ENCODE results near the gene ROR2. TPM values are rescaled to one million over a fixed set of nuclear protein-coding genes. Genes with fewer than 3 reads are reported as not detected.

Gene ROR2
- total RNA-seq, 8 experiments from 2014 or later, result 0.32 to 26.3 (median 7.4) TPM

DNA sequence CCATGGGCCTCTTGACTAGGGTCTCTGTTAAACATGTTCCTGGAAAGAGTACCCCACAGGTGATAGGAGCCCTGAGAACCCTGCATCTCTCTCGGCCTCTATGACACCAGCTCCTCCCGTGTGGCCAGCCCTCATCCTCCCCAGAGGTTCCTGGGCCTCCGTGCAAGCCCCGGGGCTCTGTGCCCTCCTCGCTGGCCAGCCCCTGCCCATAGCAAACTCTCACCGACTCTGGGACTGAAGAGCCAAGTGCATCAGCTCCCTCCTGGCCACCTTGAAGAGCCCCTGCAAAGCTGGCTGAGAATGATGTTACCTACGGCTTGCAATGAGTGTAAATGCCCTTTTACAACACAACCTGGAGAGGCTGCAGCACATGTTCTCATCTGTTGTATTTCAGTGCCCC lies 224.4 kb downstream of the ROR2 start:
- no peak for ATAC-seq (replicated peaks in 6 of 8)
- Histone ChIP-seq H3K27ac (no peak overlapping the region), H3K4me3 (no peak overlapping the region), H3K4me1 (replicated peaks in 1 of 2) (no peaks in the 10 kb centered on the region)
- WGBS, 10 experiments, result 86 to 100% (median 93%) methylated on average over 1 to 6 of the region's 7 CpGs; no CpG with 5 or more reads in 5 of the 10 experiments
- in situ Hi-C loops (cut with MboI; ENCODE audit: low pct_unique_long_range_greater_than_20kb in 2 of 9, low sequenced_read_pairs in 9 of 9, unreplicated experiment in 9 of 9), result loop anchor here in 2 of 9 experiments (25.0 kb wide), 3 partner anchors 112 to 813 kb away; partner anchors contain the start of gene ROR2 (in 1 of the 2)

- WGBS, 10 experiments, result 67 to 100% (median 89%) methylated on average over 1 to 16 of the region's 43 CpGs; no CpG with 5 or more reads in 2 of the 10 experiments
- no peak for ATAC-seq (replicated peaks in 6 of 8)
- Histone ChIP-seq H3K27ac (no peak overlapping the region), H3K4me3 (no peak overlapping the region), H3K4me1 (replicated peaks in 1 of 2) (no peaks in the 10 kb centered on the region)
- in situ Hi-C loops (cut with MboI; ENCODE audit: low pct_unique_long_range_greater_than_20kb in 2 of 9, low sequenced_read_pairs in 9 of 9, unreplicated experiment in 9 of 9), result loop anchor here in 3 of 9 experiments (25.0 kb wide), 3 partner anchors 112 to 813 kb away; partner anchors contain the start of gene ROR2 (in 1 of the 3)
Observed at GRCh38 chr9:91724609-91725505, 225.2 kb downstream of the ROR2 start.

DNA sequence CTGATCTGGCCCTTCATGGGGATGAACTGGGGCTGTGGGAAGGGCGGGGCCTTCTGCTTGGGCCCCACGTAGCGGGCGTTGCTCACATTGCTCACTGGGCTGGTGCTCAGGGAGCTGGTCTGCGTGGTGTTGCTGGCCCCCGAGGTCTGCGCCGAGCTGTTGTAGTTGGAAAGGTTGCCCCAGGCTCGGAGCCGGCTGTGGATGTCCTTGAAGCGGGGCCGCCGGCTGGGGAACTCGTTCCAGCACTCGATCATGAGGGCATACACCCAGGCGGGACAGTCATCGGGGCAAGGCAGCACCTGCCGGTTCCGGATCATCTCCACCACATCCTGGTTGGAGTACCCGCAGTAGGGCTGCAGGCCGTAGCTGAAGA lies 226.0 kb downstream of the ROR2 start:
- Histone ChIP-seq H3K27ac (no peak overlapping the region), H3K4me1 (replicated peaks in 1 of 2) (no peaks in the 10 kb centered on the region), H3K4me3 (no peak overlapping the region)
- 87 to 100% (median 87%) methylated on average over 1 to 10 of the region's 21 CpGs; no CpG with 5 or more reads in 7 of the 10 experiments for WGBS, 10 experiments
- ATAC-seq (replicated peaks in 6 of 8), result no peak
- in situ Hi-C loops (cut with MboI; ENCODE audit: low pct_unique_long_range_greater_than_20kb in 2 of 9, low sequenced_read_pairs in 9 of 9, unreplicated experiment in 9 of 9), result loop anchor here in 1 of 9 experiments (25.0 kb wide), 1 partner anchor 812 kb away; no protein-coding TSS in a partner anchor

DNA sequence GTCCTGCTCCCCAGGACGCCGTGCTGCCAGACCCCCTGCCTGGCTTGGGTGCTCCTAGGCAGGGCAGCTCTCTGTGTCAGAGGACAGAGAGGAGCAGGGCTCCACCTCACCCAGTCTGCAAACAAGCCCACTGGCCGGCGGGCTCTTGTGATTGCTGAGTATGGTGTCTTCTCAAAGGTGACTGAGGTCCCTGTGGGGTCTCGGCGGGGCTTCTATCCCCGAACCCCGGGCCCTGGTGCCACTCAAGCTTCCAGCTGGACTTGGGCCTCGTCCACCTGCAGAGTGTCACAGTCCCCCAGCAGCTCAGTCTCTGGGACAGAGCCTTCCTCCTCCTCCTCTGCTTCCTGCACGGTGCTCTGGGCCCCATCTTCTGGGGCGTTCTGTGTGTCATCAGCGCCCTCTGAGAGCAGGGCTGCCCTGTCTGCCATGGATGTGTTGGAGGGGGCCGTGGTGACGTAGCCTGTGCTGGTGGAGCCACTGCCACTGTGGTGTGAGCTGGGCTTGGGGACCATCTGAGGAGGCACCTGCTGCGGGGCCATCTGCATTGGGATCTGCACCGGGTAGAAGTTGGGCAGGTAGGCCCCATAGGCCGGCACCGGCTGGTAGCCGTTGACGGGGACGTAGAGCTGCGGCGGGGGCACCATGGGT lies 226.5 kb downstream of the ROR2 start:
- in situ Hi-C loops (cut with MboI; ENCODE audit: low pct_unique_long_range_greater_than_20kb in 2 of 9, low sequenced_read_pairs in 9 of 9, unreplicated experiment in 9 of 9), result loop anchor here in 1 of 9 experiments (25.0 kb wide), 1 partner anchor 811 kb away; no protein-coding TSS in a partner anchor
- 83 to 100% (median 93%) methylated on average over 2 to 9 of the region's 23 CpGs; no CpG with 5 or more reads in 7 of the 10 experiments for WGBS, 10 experiments
- no peak for ATAC-seq (replicated peaks in 6 of 8)

DNA sequence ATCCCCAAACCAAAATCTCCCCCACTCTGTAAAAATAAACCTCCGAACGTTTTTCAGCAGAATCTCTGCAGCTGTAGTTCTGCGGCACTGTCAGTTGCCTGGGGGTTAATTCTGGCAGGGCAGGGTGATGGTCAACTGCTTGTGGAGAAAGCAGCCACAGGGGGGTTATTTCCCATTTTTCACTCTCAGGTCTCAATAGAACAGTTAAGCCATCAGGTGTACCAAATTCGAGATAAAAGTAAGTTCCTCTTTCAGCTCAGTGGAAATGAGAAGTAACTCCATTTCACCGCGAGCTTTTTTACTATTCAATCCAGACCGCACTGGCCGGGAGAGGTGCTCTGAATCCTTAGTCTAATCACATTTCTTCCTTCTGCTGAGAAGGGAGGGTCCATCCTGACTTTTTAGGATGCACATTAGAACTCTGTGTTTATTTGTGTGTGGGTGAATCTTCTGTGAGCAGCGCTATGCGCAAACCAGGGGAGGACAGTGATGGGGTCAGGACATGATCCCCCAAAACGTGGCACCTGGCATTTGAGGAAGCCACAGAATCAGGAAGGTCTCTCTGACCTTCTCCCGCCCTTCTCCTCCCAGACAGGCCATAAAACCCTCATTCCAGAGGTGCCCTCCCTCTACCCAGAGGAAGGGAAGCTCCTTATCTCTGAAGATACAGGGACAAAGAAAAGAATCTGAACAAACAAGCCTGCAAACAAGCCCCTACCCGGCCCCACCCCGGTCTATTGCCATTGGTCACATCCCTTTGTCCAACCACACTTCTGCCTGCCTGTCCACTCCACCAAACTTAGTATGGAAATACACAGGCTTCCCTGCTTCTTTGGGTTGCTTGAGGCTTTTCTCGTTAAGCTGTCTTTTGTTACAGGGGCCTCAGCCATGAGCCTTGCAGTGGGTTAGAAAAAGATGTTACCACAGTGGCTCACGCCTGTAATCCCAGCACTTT lies 229.0 kb downstream of the ROR2 start:
- H3K4me1 ChIP-seq (replicated peaks in 1 of 2), result no peaks in the 10 kb centered on the region
- peak in 1 of 8 experiments; percentile 72 for ATAC-seq (replicated peaks in 6 of 8)
- WGBS, 10 experiments, result 62 to 83% (median 73%) methylated on average over 2 to 12 of the region's 16 CpGs; no CpG with 5 or more reads in 1 of the 10 experiments
- H3K4me3 ChIP-seq, result no peak overlapping the region
- no peak overlapping the region for H3K27ac ChIP-seq
- in situ Hi-C loops (cut with MboI; ENCODE audit: low pct_unique_long_range_greater_than_20kb in 2 of 9, low sequenced_read_pairs in 9 of 9, unreplicated experiment in 9 of 9), result loop anchor here in 1 of 9 experiments (25.0 kb wide), 1 partner anchor 809 kb away; no protein-coding TSS in a partner anchor

More for the DNA sequence above, 226.5 kb downstream of the ROR2 start:
- Histone ChIP-seq H3K4me3 (no peak overlapping the region), H3K4me1 (replicated peaks in 1 of 2) (no peaks in the 10 kb centered on the region), H3K27ac (no peak overlapping the region)

DNA sequence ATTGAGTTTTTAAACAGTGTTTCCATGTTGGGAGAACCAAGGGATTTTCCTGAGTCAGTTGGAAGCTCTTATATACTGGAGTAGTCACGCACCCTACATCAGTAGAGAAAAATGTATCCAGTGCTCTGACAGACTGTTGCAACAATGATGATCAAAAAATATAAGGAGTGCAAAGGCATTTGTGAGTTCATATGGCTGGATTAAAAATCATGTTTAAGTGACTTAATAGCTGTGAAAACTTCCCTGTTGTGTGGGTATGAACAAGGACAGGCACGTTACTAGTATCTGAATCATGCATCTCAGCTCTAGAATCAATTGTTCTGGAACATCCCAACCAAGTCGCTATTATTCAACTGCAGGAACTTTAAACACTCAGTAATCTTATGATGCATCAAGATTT lies 229.7 kb downstream of the ROR2 start:
- ATAC-seq (replicated peaks in 6 of 8), result no peak
- H3K27ac ChIP-seq, result no peak overlapping the region
- H3K4me1 ChIP-seq (replicated peaks in 1 of 2), result no peaks in the 10 kb centered on the region
- in situ Hi-C loops (cut with MboI; ENCODE audit: low pct_unique_long_range_greater_than_20kb in 2 of 9, low sequenced_read_pairs in 9 of 9, unreplicated experiment in 9 of 9), result loop anchor here in 1 of 9 experiments (25.0 kb wide), 1 partner anchor 808 kb away; no protein-coding TSS in a partner anchor
- 59 to 100% (median 80%) methylated on average over 1 to 3 of the region's 3 CpGs; no CpG with 5 or more reads in 3 of the 10 experiments for WGBS, 10 experiments
- no peak overlapping the region for H3K4me3 ChIP-seq

DNA sequence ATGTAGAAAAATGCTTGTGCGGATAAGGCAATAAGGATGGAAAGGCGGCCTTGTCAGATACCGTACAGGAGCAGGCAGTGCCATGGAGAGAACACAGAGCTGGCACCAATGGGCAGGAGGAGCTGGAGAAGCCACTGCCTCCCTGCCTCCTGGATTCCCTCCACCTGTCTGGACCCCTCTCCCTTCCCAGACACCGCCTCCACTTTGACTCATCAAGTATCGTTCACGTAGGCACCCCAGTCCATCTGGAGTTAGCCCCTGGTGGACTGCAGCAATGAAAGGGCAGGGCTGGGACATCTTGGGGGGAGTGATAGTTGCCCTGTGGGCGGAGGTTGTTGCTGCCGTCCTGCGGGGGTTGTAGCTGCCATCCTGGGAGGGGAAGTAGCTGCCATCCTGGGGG lies 232.0 kb downstream of the ROR2 start:
- Histone ChIP-seq H3K4me3 (no peak overlapping the region), H3K4me1 (replicated peaks in 1 of 2) (no peaks in the 10 kb centered on the region), H3K27ac (no peak overlapping the region)
- WGBS, 10 experiments, result 44 to 100% (median 84%) methylated on average over 1 to 6 of the region's 9 CpGs; no CpG with 5 or more reads in 1 of the 10 experiments
- in situ Hi-C loops (cut with MboI; ENCODE audit: low pct_unique_long_range_greater_than_20kb in 2 of 9, low sequenced_read_pairs in 9 of 9, unreplicated experiment in 9 of 9), result loop anchor here in 1 of 9 experiments (25.0 kb wide), 1 partner anchor 806 kb away; no protein-coding TSS in a partner anchor
- no peak for ATAC-seq (replicated peaks in 6 of 8)

GRCh38 chr9:91716815-91717214 lies 233.2 kb downstream of the ROR2 start:
- ATAC-seq (replicated peaks in 6 of 8), result no peak

GRCh38 chr9:91716239-91716638 lies 233.8 kb downstream of the ROR2 start:
- no peak for ATAC-seq (replicated peaks in 6 of 8)
- H3K4me3 ChIP-seq, result no peak overlapping the region
- H3K4me1 ChIP-seq (replicated peaks in 1 of 2), result no peaks in the 10 kb centered on the region
- no peak overlapping the region for H3K27ac ChIP-seq
- 70 to 100% (median 96%) methylated on average over 1 to 4 of the region's 4 CpGs for WGBS, 10 experiments
- in situ Hi-C loops (cut with MboI; ENCODE audit: low pct_unique_long_range_greater_than_20kb in 2 of 9, low sequenced_read_pairs in 9 of 9, unreplicated experiment in 9 of 9), result loop anchor here in 1 of 9 experiments (25.0 kb wide), 1 partner anchor 804 kb away; no protein-coding TSS in a partner anchor

More at GRCh38 chr9:91716815-91717214, 233.2 kb downstream of the ROR2 start:
- Histone ChIP-seq H3K4me3 (no peak overlapping the region), H3K4me1 (replicated peaks in 1 of 2) (no peaks in the 10 kb centered on the region), H3K27ac (no peak overlapping the region)
- in situ Hi-C loops (cut with MboI; ENCODE audit: low pct_unique_long_range_greater_than_20kb in 2 of 9, low sequenced_read_pairs in 9 of 9, unreplicated experiment in 9 of 9), result loop anchor here in 1 of 9 experiments (25.0 kb wide), 1 partner anchor 805 kb away; no protein-coding TSS in a partner anchor
- 79 to 99% (median 87%) methylated on average over 1 to 7 of the region's 7 CpGs; no CpG with 5 or more reads in 2 of the 10 experiments for WGBS, 10 experiments

- Histone ChIP-seq H3K4me1 (replicated peaks in 1 of 2) (no peaks in the 10 kb centered on the region), H3K4me3 (no peak overlapping the region), H3K27ac (no peak overlapping the region)
- in situ Hi-C loops (cut with MboI; ENCODE audit: low pct_unique_long_range_greater_than_20kb in 2 of 9, low sequenced_read_pairs in 9 of 9, unreplicated experiment in 9 of 9), result loop anchor here in 1 of 9 experiments (25.0 kb wide), 1 partner anchor 803 kb away; no protein-coding TSS in a partner anchor
- ATAC-seq (replicated peaks in 6 of 8), result no peak
- 66 to 100% (median 89%) methylated on average over 2 to 14 of the region's 14 CpGs; no CpG with 5 or more reads in 1 of the 10 experiments for WGBS, 10 experiments
Observed at GRCh38 chr9:91714874-91715615, 235.0 kb downstream of the ROR2 start.
